Measurements from ENCODE around the gene CPXM2.

DNA sequence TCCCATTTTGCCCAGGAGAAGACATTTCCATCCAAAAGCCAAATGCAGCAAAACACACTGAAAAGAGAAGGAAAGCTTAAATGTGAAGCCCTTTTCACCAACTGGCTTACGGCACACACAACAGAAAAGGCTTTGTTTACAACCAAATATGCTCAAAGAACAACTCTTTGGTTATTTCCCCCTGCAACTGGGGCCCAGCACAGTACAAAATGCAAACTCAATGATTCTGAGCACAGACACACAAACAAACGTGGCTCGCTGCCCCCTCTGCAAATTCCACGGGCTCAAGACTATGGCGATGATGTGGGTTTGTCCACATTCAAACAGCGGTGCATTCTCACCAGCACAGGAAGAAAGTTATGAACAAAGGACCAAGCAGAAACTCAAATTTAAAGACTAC is 5.3 kb downstream of the CPXM2 start:
- TF ChIP-seq EP300 (IDR thresholded peaks at IDR 0.05; ENCODE audit: borderline replicate concordance), result no peak
- no peak for TF ChIP-seq RAD21 (IDR thresholded peaks at IDR 0.05; ENCODE audit: low read depth)
- TF ChIP-seq TEAD4 (IDR thresholded peaks at IDR 0.05), result no peak
- TF ChIP-seq CEBPB (IDR thresholded peaks at IDR 0.05), result no peak
- no peak for TF ChIP-seq YY1 (IDR thresholded peaks at IDR 0.05; ENCODE audit: low read depth)
- TF ChIP-seq, protein P1, sequence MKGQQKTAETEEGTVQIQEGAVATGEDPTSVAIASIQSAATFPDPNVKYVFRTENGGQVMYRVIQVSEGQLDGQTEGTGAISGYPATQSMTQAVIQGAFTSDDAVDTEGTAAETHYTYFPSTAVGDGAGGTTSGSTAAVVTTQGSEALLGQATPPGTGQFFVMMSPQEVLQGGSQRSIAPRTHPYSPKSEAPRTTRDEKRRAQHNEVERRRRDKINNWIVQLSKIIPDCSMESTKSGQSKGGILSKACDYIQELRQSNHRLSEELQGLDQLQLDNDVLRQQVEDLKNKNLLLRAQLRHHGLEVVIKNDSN (IDR thresholded peaks at IDR 0.05), result no peak
- TF ChIP-seq TAF1 (IDR thresholded peaks at IDR 0.05; ENCODE audit: low read depth), result no peak
- no peak for TF ChIP-seq ZBTB7A (IDR thresholded peaks at IDR 0.05; ENCODE audit: low read depth)
- TF ChIP-seq, protein P2, sequence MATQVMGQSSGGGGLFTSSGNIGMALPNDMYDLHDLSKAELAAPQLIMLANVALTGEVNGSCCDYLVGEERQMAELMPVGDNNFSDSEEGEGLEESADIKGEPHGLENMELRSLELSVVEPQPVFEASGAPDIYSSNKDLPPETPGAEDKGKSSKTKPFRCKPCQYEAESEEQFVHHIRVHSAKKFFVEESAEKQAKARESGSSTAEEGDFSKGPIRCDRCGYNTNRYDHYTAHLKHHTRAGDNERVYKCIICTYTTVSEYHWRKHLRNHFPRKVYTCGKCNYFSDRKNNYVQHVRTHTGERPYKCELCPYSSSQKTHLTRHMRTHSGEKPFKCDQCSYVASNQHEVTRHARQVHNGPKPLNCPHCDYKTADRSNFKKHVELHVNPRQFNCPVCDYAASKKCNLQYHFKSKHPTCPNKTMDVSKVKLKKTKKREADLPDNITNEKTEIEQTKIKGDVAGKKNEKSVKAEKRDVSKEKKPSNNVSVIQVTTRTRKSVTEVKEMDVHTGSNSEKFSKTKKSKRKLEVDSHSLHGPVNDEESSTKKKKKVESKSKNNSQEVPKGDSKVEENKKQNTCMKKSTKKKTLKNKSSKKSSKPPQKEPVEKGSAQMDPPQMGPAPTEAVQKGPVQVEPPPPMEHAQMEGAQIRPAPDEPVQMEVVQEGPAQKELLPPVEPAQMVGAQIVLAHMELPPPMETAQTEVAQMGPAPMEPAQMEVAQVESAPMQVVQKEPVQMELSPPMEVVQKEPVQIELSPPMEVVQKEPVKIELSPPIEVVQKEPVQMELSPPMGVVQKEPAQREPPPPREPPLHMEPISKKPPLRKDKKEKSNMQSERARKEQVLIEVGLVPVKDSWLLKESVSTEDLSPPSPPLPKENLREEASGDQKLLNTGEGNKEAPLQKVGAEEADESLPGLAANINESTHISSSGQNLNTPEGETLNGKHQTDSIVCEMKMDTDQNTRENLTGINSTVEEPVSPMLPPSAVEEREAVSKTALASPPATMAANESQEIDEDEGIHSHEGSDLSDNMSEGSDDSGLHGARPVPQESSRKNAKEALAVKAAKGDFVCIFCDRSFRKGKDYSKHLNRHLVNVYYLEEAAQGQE (IDR thresholded peaks at IDR 0.05; ENCODE audit: low read depth), result no peak

Measured in Ishikawa (cell line).